Measurements from ENCODE around the gene SPACDR.

Gene SPACDR

GRCh38 chr7:100433276-100433591, 30.8 kb downstream of the SPACDR start:
- no peak for DNase-seq

DNA sequence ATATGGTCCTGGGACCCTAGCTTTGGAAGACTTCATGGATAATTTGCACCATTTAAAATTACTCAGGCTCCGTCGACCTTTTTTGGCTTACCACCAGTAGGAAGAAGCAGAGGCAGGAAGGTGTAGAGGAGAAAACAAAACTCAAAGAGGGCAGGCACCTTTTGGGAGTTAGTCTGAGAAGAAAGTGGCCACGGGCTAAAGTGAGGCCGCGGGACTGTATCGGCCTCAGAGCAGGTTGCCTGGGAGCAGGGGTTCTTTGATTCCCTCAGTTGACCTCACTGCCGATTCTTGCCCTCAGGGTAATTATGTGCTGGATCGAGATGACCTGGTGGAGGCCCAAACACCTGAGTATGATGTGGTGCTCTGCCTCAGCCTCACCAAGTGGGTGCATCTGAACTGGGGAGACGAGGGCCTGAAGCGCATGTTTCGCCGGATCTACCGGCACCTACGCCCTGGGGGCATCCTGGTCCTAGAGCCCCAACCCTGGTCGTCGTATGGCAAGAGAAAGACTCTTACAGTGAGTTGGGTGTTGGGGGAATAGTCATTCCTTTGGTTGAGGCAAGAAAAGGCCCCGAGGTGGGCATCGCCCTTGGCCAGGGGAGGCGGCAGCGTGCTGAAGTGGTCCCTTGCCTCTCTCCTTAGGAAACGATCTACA, 31.3 kb downstream of the SPACDR start:
- DNase-seq = no peak

DNA sequence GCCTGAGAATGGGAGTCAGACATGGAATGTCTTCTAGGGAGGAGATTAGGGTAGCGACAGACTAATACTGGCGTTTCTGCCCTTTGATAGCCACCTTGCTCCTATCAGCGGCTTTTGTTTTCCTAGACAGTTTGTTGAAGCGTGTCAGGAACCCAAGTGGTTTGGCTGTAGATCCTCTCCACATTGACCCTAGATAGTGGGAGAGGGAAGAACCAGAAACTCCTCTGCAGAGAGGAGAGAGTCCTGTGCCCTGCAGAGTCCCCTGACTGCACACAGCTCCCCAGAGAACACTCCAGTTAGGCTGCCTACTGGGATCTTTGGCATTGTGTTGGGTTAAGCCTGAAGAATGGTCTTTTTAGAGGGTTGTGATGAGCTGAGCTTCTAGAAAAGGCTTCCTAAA, 32.0 kb downstream of the SPACDR start:
- no peak for DNase-seq

DNA sequence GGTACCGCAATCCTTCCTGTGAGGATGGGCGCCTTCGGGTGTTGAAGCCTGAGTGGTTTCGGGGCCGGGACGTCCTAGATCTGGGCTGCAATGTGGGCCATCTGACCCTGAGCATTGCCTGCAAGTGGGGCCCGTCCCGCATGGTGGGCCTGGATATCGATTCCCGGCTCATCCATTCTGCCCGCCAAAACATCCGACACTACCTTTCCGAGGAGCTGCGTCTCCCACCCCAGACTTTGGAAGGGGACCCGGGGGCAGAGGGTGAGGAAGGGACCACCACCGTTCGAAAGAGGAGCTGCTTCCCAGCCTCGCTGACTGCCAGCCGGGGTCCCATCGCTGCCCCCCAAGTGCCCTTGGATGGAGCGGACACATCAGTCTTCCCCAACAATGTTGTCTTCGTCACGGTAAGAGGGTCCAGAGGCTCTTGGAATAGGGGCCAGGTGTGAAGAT, 32.7 kb downstream of the SPACDR start:
- DNase-seq = no peak

DNA sequence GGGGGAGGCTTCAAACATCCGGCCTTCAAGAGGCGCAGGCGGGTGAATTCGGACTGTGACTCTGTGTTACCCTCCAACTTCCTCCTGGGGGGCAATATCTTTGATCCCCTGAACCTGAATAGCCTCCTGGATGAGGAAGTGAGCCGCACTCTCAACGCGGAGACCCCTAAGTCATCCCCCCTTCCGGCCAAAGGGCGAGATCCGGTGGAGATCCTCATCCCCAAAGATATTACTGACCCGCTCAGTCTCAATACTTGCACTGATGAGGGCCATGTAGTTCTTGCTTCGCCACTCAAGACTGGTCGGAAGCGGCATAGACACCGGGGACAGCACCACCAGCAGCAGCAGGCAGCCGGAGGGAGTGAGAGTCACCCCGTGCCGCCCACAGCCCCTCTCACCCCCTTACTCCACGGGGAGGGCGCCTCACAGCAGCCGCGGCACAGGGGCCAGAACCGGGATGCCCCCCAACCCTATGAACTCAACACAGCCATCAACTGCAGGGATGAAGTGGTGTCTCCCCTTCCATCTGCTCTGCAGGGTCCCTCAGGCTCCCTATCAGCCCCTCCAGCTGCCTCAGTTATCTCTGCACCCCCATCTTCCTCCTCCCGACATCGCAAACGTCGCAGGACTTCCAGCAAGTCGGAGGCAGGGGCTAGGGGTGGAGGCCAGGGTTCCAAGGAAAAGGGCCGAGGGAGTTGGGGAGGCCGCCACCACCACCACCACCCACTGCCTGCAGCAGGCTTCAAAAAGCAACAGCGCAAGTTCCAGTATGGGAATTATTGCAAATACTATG, 33.4 kb downstream of the SPACDR start:
- DNase-seq = no peak

GRCh38 chr7:100429637-100430492, 34.2 kb downstream of the SPACDR start, which contains the start of gene MEPCE:
Gene MEPCE, plus strand, starts transcription at chr7:100429831. Its CDS starts 188 bp downstream, at chr7:100430019.
- peak; percentile 86 for DNase-seq

- peak; percentile 97 for DNase-seq
Measured at GRCh38 chr7:100428967-100429636, 35.0 kb downstream of the SPACDR start.

- DNase-seq = peak; percentile 94
Measured at GRCh38 chr7:100428199-100428966, 35.7 kb downstream of the SPACDR start, which contains the start of gene ZCWPW1. Gene ZCWPW1, minus strand, starts transcription at chr7:100428703. Its CDS starts 8,054 bp downstream, at chr7:100420649.

- no peak for DNase-seq
Measured at GRCh38 chr7:100427762-100428198, 36.3 kb downstream of the SPACDR start.

DNA sequence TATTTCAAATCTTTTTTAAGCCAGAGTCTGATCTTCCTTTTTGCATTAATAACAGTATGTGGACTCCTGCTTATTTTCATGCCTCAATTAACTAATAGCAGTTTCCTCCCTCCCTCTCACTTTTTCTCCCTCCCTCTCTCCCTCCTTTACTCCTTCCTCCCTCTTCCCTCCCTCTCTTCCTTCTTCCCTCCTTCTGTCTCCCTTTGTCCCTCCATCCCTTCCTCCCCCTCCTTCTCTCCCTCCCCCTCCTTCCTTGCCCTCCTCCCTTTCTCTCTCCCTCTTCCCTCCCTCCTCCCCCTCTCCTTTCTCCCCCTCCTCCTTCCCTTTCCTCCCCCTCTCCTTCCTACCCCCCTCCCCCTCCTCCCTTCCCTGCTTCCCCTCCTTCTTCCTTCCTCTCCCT, 37.5 kb downstream of the SPACDR start:
- DNase-seq = no peak

DNA sequence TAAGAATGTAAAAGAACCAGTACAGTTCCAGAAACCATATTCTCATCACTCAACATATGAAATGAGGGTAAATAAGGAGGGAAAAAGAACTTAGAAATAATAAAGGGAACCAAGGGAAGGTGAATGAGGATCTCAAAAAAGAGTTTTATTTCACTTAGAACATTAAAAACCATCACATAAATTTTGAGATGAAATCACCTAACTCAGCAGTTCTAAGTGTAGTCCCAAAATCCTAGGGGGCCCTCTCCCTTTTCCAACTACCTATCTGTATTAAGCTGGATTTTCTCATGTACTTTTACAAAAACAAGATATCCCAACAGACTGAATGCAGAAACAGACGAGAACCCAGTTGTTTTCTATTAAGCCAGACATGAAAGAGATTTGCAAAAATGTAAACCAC, 38.7 kb downstream of the SPACDR start:
- DNase-seq = no peak

GRCh38 chr7:100423315-100423714, 40.7 kb downstream of the SPACDR start:
- no peak for DNase-seq

GRCh38 chr7:100419660-100420226, 44.3 kb downstream of the SPACDR start:
- no peak for DNase-seq

GRCh38 chr7:100418930-100419659, 45.0 kb downstream of the SPACDR start:
- no peak for DNase-seq

DNA sequence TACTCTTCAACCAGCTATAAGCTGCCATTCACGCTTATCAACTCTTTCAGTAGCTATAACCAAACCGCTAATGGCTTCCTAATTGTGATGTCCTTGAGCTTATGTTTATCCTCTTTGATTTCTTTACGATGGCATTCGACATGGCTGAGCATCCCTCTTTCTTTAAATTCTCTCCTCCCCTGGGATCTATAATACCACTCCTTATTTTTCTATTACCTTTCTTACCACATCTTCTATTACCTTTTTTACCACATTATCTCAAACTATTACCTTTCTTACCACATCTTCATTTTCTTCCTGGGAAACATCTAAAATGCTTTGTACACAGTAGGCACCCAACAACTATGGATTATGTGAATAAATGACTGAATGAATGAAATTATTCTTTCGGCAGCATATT, 48.6 kb downstream of the SPACDR start:
- no peak for DNase-seq

GRCh38 chr7:100413889-100414288, 50.2 kb downstream of the SPACDR start:
- no peak for DNase-seq

DNA sequence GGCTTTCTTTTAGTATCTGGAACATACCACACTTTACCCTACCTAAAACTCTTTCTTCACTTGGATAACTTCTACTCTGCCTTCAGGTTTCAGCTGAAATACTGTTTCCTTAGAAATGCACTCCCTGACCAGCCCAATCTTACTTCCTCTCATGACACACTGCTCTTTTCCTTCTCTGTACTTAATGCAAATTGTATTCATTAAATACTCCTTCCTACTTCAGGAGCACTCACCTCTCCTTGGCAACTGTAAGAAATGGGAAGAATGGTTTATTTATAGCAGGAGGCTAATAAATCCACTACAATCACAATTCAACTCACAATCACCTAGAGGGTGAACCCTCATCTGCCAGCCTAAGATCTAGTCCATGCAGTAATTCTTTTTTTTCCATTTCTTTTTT, 50.7 kb downstream of the SPACDR start:
- no peak for DNase-seq

DNA sequence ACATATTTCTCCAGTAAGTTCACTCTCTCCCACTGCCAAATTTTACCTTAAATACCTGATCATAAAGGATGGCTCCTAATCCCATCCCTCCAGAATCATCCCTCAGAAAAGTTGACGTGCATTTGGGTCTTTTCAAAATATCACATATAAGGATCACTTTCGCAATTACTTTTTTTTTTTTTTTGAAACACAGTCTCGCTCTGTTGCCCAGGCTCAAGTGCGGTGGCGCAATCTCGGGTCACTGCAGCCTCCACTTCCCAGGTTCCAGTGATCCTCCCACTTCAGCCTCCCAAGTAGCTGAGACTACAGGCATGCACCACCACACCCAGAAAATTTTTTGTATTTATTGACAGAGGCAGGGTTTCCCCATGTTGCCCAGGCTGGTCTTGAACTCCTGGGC, 53.0 kb downstream of the SPACDR start:
- no peak for DNase-seq

GRCh38 chr7:100407285-100408180, 56.5 kb downstream of the SPACDR start:
- no peak for DNase-seq

DNA sequence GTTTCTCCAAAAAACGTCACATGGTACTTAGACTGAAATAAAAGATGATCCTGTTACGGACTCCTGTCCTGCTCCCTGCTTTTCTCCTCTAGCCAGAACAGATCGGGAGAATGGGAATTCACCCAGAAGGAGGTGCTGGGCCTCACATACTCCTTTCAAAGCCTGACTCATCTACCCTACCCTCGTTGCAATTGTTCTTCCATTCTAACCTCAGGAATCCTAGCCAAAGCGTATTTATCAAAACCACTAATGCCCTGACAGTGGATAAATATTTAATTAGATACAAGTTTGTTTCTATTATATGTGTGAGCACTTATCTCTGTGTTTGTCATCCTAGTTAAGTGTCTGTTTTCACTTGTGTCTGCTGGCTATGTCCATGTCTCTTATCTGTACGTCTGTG, 57.3 kb downstream of the SPACDR start:
- no peak for DNase-seq

All from GF-D8 (cell line).